Thyroid gland (tissue), 4 donors: ENCODE measurements around the gene MUSTN1.

ENCODE experiments used
- POLR2A ChIP-seq, 2 donors: fragments of 450-650 bp; IDR thresholded peaks; one replicate each; pipeline ENCODE4 v1.6.1; 2017; ENCODE audit warnings: antibody characterized with exemption in 2 of 2, mild to moderate bottlenecking in 2 of 2, moderate library complexity in 1 of 2
- TF ChIP-seq, protein P1 (sequence below), 6 experiments: fragments of 200-600 bp in 3 of 6; fragments of 450-650 bp in 3 of 6; sonication (generic) in 3 of 6; IDR thresholded peaks; one replicate each; pipeline ENCODE4 v1.5.1; 2016 to 2019; ENCODE audit warnings: antibody characterized with exemption in 6 of 6, mild to moderate bottlenecking in 2 of 6, inconsistent platforms in 1 of 6, moderate library complexity in 1 of 6

DNA sequence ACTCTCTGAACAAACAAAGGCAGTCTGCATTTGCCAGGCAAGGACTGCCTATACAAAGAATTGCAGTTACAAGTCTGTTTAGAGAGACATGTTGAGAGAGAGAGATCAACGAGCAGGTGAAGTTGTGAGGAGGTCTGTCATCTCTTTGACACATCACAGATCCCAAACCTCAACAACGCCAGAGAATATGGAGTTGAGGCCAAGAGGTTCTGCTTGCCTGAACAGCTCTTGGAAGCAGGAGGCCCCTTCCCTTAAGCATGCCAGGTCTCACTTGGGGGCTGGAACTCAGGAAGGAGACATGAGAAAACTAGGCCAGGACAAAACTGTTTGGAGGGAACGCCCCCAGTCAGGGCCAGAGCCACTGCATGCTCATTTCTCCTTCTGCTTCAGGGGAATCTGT is 22.3 kb upstream of the MUSTN1 start:
- TF ChIP-seq, protein P1, sequence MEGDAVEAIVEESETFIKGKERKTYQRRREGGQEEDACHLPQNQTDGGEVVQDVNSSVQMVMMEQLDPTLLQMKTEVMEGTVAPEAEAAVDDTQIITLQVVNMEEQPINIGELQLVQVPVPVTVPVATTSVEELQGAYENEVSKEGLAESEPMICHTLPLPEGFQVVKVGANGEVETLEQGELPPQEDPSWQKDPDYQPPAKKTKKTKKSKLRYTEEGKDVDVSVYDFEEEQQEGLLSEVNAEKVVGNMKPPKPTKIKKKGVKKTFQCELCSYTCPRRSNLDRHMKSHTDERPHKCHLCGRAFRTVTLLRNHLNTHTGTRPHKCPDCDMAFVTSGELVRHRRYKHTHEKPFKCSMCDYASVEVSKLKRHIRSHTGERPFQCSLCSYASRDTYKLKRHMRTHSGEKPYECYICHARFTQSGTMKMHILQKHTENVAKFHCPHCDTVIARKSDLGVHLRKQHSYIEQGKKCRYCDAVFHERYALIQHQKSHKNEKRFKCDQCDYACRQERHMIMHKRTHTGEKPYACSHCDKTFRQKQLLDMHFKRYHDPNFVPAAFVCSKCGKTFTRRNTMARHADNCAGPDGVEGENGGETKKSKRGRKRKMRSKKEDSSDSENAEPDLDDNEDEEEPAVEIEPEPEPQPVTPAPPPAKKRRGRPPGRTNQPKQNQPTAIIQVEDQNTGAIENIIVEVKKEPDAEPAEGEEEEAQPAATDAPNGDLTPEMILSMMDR (IDR thresholded peaks at IDR 0.05) = no peak
- TF ChIP-seq POLR2A (IDR thresholded peaks at IDR 0.05) = no peak
